ENCODE data around the gene CPED1.

- TF ChIP-seq POLR2AphosphoS5 (IDR thresholded peaks at IDR 0.05; ENCODE audit: low read depth, low read length) (no peak), REST (IDR thresholded peaks at IDR 0.05; ENCODE audit: insufficient read depth in 1 of 2, low read depth in 2 of 2, low read length in 2 of 2) (no peak), FOXP2 (optimal IDR thresholded peaks at IDR 0.05; ENCODE audit: borderline replicate concordance, extremely low read depth, extremely low read length, insufficient read depth) (no peak), SIN3A (IDR thresholded peaks at IDR 0.05; ENCODE audit: borderline replicate concordance, insufficient read depth, low read length) (no peak), TAF1 (IDR thresholded peaks at IDR 0.05; ENCODE audit: borderline replicate concordance, insufficient read depth, low read length) (no peak)
Observed at GRCh38 chr7:121042899-121043298, 54.4 kb downstream of the CPED1 start.
